Measurements from ENCODE around the gene HBZ.
"Not testable (repeated sequence)": the region's sequence is repeated elsewhere in the genome, so short reads cannot be mapped to it uniquely, and the experiment has no call there.

The HBZ gene

GRCh38 chr16:140175-140857, 12.1 kb upstream of the HBZ start:
- TF ChIP-seq CTCF (IDR thresholded peaks at IDR 0.05; ENCODE audit: extremely low read depth, missing control alignments), result no peak
- DNase-seq (ENCODE audit: low spot score), result no peak

GRCh38 chr16:142405-142967, 10.0 kb upstream of the HBZ start:
- no peak for TF ChIP-seq CTCF (IDR thresholded peaks at IDR 0.05; ENCODE audit: extremely low read depth, missing control alignments)
- DNase-seq (ENCODE audit: low spot score), result no peak

GRCh38 chr16:143047-143446, 9.4 kb upstream of the HBZ start:
- no peak for TF ChIP-seq CTCF (IDR thresholded peaks at IDR 0.05; ENCODE audit: extremely low read depth, missing control alignments)
- DNase-seq (ENCODE audit: low spot score), result no peak

- no peak for DNase-seq (ENCODE audit: low spot score)
- no peak for TF ChIP-seq CTCF (IDR thresholded peaks at IDR 0.05; ENCODE audit: extremely low read depth, missing control alignments)
Measured at GRCh38 chr16:143456-143855, 9.0 kb upstream of the HBZ start.

GRCh38 chr16:144797-145252, 7.6 kb upstream of the HBZ start:
- no peak for DNase-seq (ENCODE audit: low spot score)

GRCh38 chr16:146646-147045, 5.8 kb upstream of the HBZ start:
- no peak for DNase-seq (ENCODE audit: low spot score)
- no peak for TF ChIP-seq CTCF (IDR thresholded peaks at IDR 0.05; ENCODE audit: extremely low read depth, missing control alignments)

More at GRCh38 chr16:144797-145252, 7.6 kb upstream of the HBZ start:
- no peak for TF ChIP-seq CTCF (IDR thresholded peaks at IDR 0.05; ENCODE audit: extremely low read depth, missing control alignments)

GRCh38 chr16:149024-149660, 3.3 kb upstream of the HBZ start:
- no peak for DNase-seq (ENCODE audit: low spot score)

GRCh38 chr16:153129-153521, 681 bp downstream of the HBZ start:
- DNase-seq (ENCODE audit: low spot score), result not testable (repeated sequence)

More at GRCh38 chr16:149024-149660, 3.3 kb upstream of the HBZ start:
- no peak for TF ChIP-seq CTCF (IDR thresholded peaks at IDR 0.05; ENCODE audit: extremely low read depth, missing control alignments)

- DNase-seq (ENCODE audit: low spot score), result not testable (repeated sequence)
Measured at GRCh38 chr16:153550-154216, 1.2 kb downstream of the HBZ start.

All from GM20000 (cell line).